SK-N-DZ (cell line): ENCODE measurements around the gene ADORA1.

Experiments used
- DNase-seq: peaks from one replicate; pipeline ENCODE4 v3.0.0-alpha.2; 2015; ENCODE audit warnings: low spot score

The ADORA1 gene

GRCh38 chr1:203121186-203122015, 6.1 kb upstream of the ADORA1 start:
- DNase-seq: no peak

- no peak for DNase-seq
These were observed 5.4 kb upstream of the ADORA1 start for GRCh38 chr1:203122159-203122558.

- no peak for DNase-seq
These were observed 3.5 kb upstream of the ADORA1 start for GRCh38 chr1:203124011-203124410.

GRCh38 chr1:203124546-203125317, 2.8 kb upstream of the ADORA1 start:
- no peak for DNase-seq

- no peak for DNase-seq
These were observed 1.2 kb upstream of the ADORA1 start for GRCh38 chr1:203126151-203126865.

- no peak for DNase-seq
These were observed 460 bp upstream of the ADORA1 start for GRCh38 chr1:203126866-203127665.

- DNase-seq: no peak
These were observed 847 bp downstream of the ADORA1 start for GRCh38 chr1:203128431-203128715.

- DNase-seq: no peak
These were observed 1.4 kb downstream of the ADORA1 start for GRCh38 chr1:203128716-203129500.

- no peak for DNase-seq
These were observed 2.1 kb downstream of the ADORA1 start for GRCh38 chr1:203129501-203130231.

GRCh38 chr1:203130358-203130985, 2.9 kb downstream of the ADORA1 start:
- DNase-seq: no peak

GRCh38 chr1:203131548-203132200, 4.1 kb downstream of the ADORA1 start:
- DNase-seq: no peak

- no peak for DNase-seq
These were observed 6.6 kb downstream of the ADORA1 start for GRCh38 chr1:203133970-203134725.

- no peak for DNase-seq
These were observed 8.2 kb downstream of the ADORA1 start for GRCh38 chr1:203135636-203136305.

- DNase-seq: no peak
These were observed 9.0 kb downstream of the ADORA1 start for GRCh38 chr1:203136409-203137042.

- DNase-seq: no peak
These were observed 9.8 kb downstream of the ADORA1 start for GRCh38 chr1:203137324-203137723.

- no peak for DNase-seq
These were observed 10.5 kb downstream of the ADORA1 start for GRCh38 chr1:203138066-203138465.

GRCh38 chr1:203139976-203140475, 12.5 kb downstream of the ADORA1 start:
- no peak for DNase-seq
